Measurements from ENCODE around the gene FOXD1. TPM values are rescaled to one million over a fixed set of nuclear protein-coding genes. Genes with fewer than 3 reads are reported as not detected.
A peak's percentile ranks its signal among the peaks of the same experiment; 100 is the strongest.
"Not testable (repeated sequence)": the region's sequence is repeated elsewhere in the genome, so short reads cannot be mapped to it uniquely, and the experiment has no call there.

The FOXD1 gene
- total RNA-seq, 1 donor from 2014 or later = not detected

GRCh38 chr5:73490088-73490487, 41.5 kb upstream of the FOXD1 start:
- Histone ChIP-seq H3K4me3 (no peak overlapping the region), H3K27ac (no peak overlapping the region), H3F3A (ENCODE audit: low read depth) (peaks cover 20% of the 10 kb centered on the region), H3K79me2 (ENCODE audit: low read depth) (no peaks in the 10 kb centered on the region), H3K9me3 (ENCODE audit: low read depth) (no peaks in the 10 kb centered on the region), H3K4me2 (no peak overlapping the region), H4K20me1 (ENCODE audit: low read depth) (no peaks in the 10 kb centered on the region), H3K27me3 (no peaks in the 10 kb centered on the region), H3K36me3 (no peaks in the 10 kb centered on the region), H3K4me1 (peaks cover 18% of the 10 kb centered on the region), H2AFZ (replicated peaks) (no peak overlapping the region), H3K9ac (no peak overlapping the region)
- DNase-seq (ENCODE audit: low spot score) = no peak
- no peak for TF ChIP-seq EZH2 (IDR thresholded peaks at IDR 0.05)
- TF ChIP-seq CTCF (IDR thresholded peaks at IDR 0.05) = no peak
- no peak for TF ChIP-seq EZH2phosphoT487 (IDR thresholded peaks at IDR 0.05)
- Mint-ChIP-seq H3K4me1 (peaks cover 3% of the 10 kb centered on the region), H3K36me3 (no peaks in the 10 kb centered on the region), H3K27me3 (ENCODE audit: insufficient read depth, low read depth) (peaks cover 9% of the 10 kb centered on the region), H3K27ac (no peak overlapping the region), H3K9me3 (no peaks in the 10 kb centered on the region), H3K4me3 (no peak overlapping the region)

GRCh38 chr5:73488806-73489205, 40.2 kb upstream of the FOXD1 start:
- H3K9me3 Mint-ChIP-seq = no peaks in the 10 kb centered on the region
- no peaks in the 10 kb centered on the region for H4K20me1 ChIP-seq (ENCODE audit: low read depth)
- DNase-seq (ENCODE audit: low spot score) = no peak
- no peak overlapping the region for H3K27ac ChIP-seq
- TF ChIP-seq CTCF (IDR thresholded peaks at IDR 0.05) = no peak
- TF ChIP-seq EZH2 (IDR thresholded peaks at IDR 0.05) = no peak
- TF ChIP-seq EZH2phosphoT487 (IDR thresholded peaks at IDR 0.05) = no peak
- no peak overlapping the region for H3K27ac Mint-ChIP-seq
- H3F3A ChIP-seq (ENCODE audit: low read depth) = peaks cover 20% of the 10 kb centered on the region
- peaks cover 3% of the 10 kb centered on the region for H3K4me1 Mint-ChIP-seq
- no peak overlapping the region for H3K4me3 Mint-ChIP-seq
- H3K9ac ChIP-seq = no peak overlapping the region
- peaks cover 9% of the 10 kb centered on the region for H3K27me3 Mint-ChIP-seq (ENCODE audit: insufficient read depth, low read depth)
- H3K36me3 Mint-ChIP-seq = no peaks in the 10 kb centered on the region
- H3K36me3 ChIP-seq = no peaks in the 10 kb centered on the region
- H2AFZ ChIP-seq (replicated peaks) = no peak overlapping the region
- no peaks in the 10 kb centered on the region for H3K9me3 ChIP-seq (ENCODE audit: low read depth)
- H3K4me2 ChIP-seq = no peak overlapping the region
- no peaks in the 10 kb centered on the region for H3K27me3 ChIP-seq
- no peaks in the 10 kb centered on the region for H3K79me2 ChIP-seq (ENCODE audit: low read depth)
- H3K4me1 ChIP-seq = peaks cover 18% of the 10 kb centered on the region
- H3K4me3 ChIP-seq = no peak overlapping the region

GRCh38 chr5:73487815-73488214, 39.2 kb upstream of the FOXD1 start:
- H3K4me2 ChIP-seq = no peak overlapping the region
- peaks cover 3% of the 10 kb centered on the region for H3K4me1 Mint-ChIP-seq

GRCh38 chr5:73487257-73487656, 38.7 kb upstream of the FOXD1 start:
- Histone ChIP-seq H3F3A (ENCODE audit: low read depth) (peaks cover 20% of the 10 kb centered on the region), H3K4me1 (peaks cover 18% of the 10 kb centered on the region), H3K4me2 (peak overlapping the region; percentile 14)
- H4K20me1 ChIP-seq (ENCODE audit: low read depth); H3K27ac ChIP-seq; H3K4me3 ChIP-seq; H2AFZ ChIP-seq (replicated peaks); H3K9me3 Mint-ChIP-seq; H3K9me3 ChIP-seq (ENCODE audit: low read depth); H3K4me1 Mint-ChIP-seq; H3K27me3 Mint-ChIP-seq (ENCODE audit: insufficient read depth, low read depth); H3K79me2 ChIP-seq (ENCODE audit: low read depth); H3K27me3 ChIP-seq; H3K27ac Mint-ChIP-seq; H3K36me3 Mint-ChIP-seq; H3K9ac ChIP-seq; H3K36me3 ChIP-seq; H3K4me3 Mint-ChIP-seq: not testable (repeated sequence)
- DNase-seq (ENCODE audit: low spot score) = peak; percentile 31

More at GRCh38 chr5:73487815-73488214, 39.2 kb upstream of the FOXD1 start:
- Histone ChIP-seq H3K36me3 (no peaks in the 10 kb centered on the region), H3K27me3 (no peaks in the 10 kb centered on the region), H3K9me3 (ENCODE audit: low read depth) (no peaks in the 10 kb centered on the region), H3K4me3 (no peak overlapping the region), H3K9ac (no peak overlapping the region), H2AFZ (replicated peaks) (no peak overlapping the region), H3K4me1 (peaks cover 18% of the 10 kb centered on the region), H4K20me1 (ENCODE audit: low read depth) (no peaks in the 10 kb centered on the region), H3K79me2 (ENCODE audit: low read depth) (no peaks in the 10 kb centered on the region), H3F3A (ENCODE audit: low read depth) (peaks cover 20% of the 10 kb centered on the region), H3K27ac (no peak overlapping the region)
- Mint-ChIP-seq H3K27me3 (ENCODE audit: insufficient read depth, low read depth) (peaks cover 9% of the 10 kb centered on the region), H3K9me3 (no peaks in the 10 kb centered on the region), H3K4me3 (no peak overlapping the region), H3K36me3 (no peaks in the 10 kb centered on the region), H3K27ac (no peak overlapping the region)
- DNase-seq (ENCODE audit: low spot score) = no peak
- no peak for TF ChIP-seq CTCF (IDR thresholded peaks at IDR 0.05)
- no peak for TF ChIP-seq EZH2 (IDR thresholded peaks at IDR 0.05)
- TF ChIP-seq EZH2phosphoT487 (IDR thresholded peaks at IDR 0.05) = no peak

All from neural progenitor cell (in vitro differentiated cells).